OCI-LY3 (cell line): ENCODE results near the gene EGR1.
A peak's percentile ranks its signal among the peaks of the same experiment; 100 is the strongest.

Experiments
- H2AFZ ChIP-seq: fragments of 200-600, 300-600 bp; shearing (Covaris generic); 2 replicates; pipeline ENCODE4 v1.6.0; 2014; ENCODE audit warnings: antibody characterized with exemption, low read depth, low read length
- H3K27ac ChIP-seq: fragments of 200-600, 300-600 bp; sonication (generic); 2 replicates; pipeline ENCODE4 v1.5.1; 2014; ENCODE audit warnings: mild to moderate bottlenecking, low read length, moderate library complexity, mixed read lengths
- H3K27me3 ChIP-seq: fragments of 200-600, 300-600 bp; sonication (generic); 2 replicates; pipeline ENCODE4 v1.6.1; 2014; ENCODE audit warnings: low read depth, low read length, mixed read lengths
- H3K36me3 ChIP-seq: fragments of 200-600, 300-600 bp; sonication (generic); replicated peaks from 2 replicates; pipeline ENCODE3; 2014; ENCODE audit warnings: low read depth, low read length, mixed read lengths
- H3K4me1 ChIP-seq: fragments of 300-600, 200-600 bp; sonication (generic); 2 replicates; pipeline ENCODE4 v1.6.1; 2014; ENCODE audit warnings: low read length, mixed read lengths
- H3K4me2 ChIP-seq: fragments of 200-600, 300-600 bp; sonication (generic); 2 replicates; pipeline ENCODE4 v1.6.1; 2014; ENCODE audit warnings: low read length, mixed read lengths
- H3K4me3 ChIP-seq: fragments of 300-600, 200-600 bp; sonication (generic); 2 replicates; pipeline ENCODE4 v1.5.1; 2014; ENCODE audit warnings: antibody characterized with exemption, mild to moderate bottlenecking, low read length, moderate library complexity
- H3K79me2 ChIP-seq: fragments of 300-600, 200-600 bp; shearing (Covaris generic); 2 replicates; pipeline ENCODE4 v1.6.1; 2014; ENCODE audit warnings: mild to moderate bottlenecking, low read length, mixed read lengths
- H3K9ac ChIP-seq: fragments of 300-600, 200-600 bp; shearing (Covaris generic); 2 replicates; pipeline ENCODE4 v1.6.0; 2014; ENCODE audit warnings: mild to moderate bottlenecking, low read length, moderate library complexity
- H3K9me3 ChIP-seq: fragments of 200-600, 300-600 bp; shearing (Covaris generic); 2 replicates; pipeline ENCODE4 v1.6.1; 2014; ENCODE audit warnings: low read length, mixed read lengths; ENCODE audit not compliant: insufficient read depth
- H4K20me1 ChIP-seq: fragments of 200-600, 300-600 bp; sonication (generic); 2 replicates; pipeline ENCODE4 v1.6.1; 2016; ENCODE audit warnings: low read length, mixed read lengths; ENCODE audit not compliant: insufficient read depth
- CTCF ChIP-seq: fragments of 200-600, 300-600 bp; sonication (generic); IDR thresholded peaks from 2 replicates; pipeline ENCODE4 v1.5.1; 2014; ENCODE audit warnings: antibody characterized with exemption, low read length, low read depth
- EZH2phosphoT487 ChIP-seq: fragments of 200-600 bp; shearing (Covaris generic); IDR thresholded peaks from 2 replicates; pipeline ENCODE4 v1.6.1; 2018; ENCODE audit warnings: antibody characterized with exemption, mixed run types, low read depth

Gene EGR1

GRCh38 chr5:138445547-138446271, 19.6 kb upstream of the EGR1 start:
- no peak for TF ChIP-seq CTCF
- TF ChIP-seq EZH2phosphoT487 = no peak
- Histone ChIP-seq H4K20me1 (no peaks in the 10 kb centered on the region), H3K4me3 (no peak overlapping the region), H3K9ac (no peak overlapping the region), H3K4me1 (0 out of 2 replicates have a peak, but pooled peaks cover 6% of the 10 kb centered on the region), H3K4me2 (no peak overlapping the region), H3K36me3 (no peaks in the 10 kb centered on the region), H2AFZ (no peak overlapping the region), H3K9me3 (no peaks in the 10 kb centered on the region), H3K27ac (no peak overlapping the region), H3K27me3 (no peaks in the 10 kb centered on the region), H3K79me2 (no peaks in the 10 kb centered on the region)

GRCh38 chr5:138448070-138448469, 17.2 kb upstream of the EGR1 start:
- Histone ChIP-seq H3K79me2 (no peaks in the 10 kb centered on the region), H3K27me3 (no peaks in the 10 kb centered on the region), H3K27ac (no peak overlapping the region), H3K4me2 (no peak overlapping the region), H3K9ac (no peak overlapping the region), H3K4me1 (0 out of 2 replicates have a peak, but pooled peaks cover 6% of the 10 kb centered on the region), H3K9me3 (no peaks in the 10 kb centered on the region), H4K20me1 (no peaks in the 10 kb centered on the region), H3K4me3 (no peak overlapping the region), H2AFZ (no peak overlapping the region), H3K36me3 (no peaks in the 10 kb centered on the region)
- no peak for TF ChIP-seq EZH2phosphoT487
- no peak for TF ChIP-seq CTCF

GRCh38 chr5:138448481-138449398, 16.5 kb upstream of the EGR1 start:
- Histone ChIP-seq H2AFZ (no peak overlapping the region), H3K9me3 (no peaks in the 10 kb centered on the region), H4K20me1 (no peaks in the 10 kb centered on the region), H3K27me3 (no peaks in the 10 kb centered on the region), H3K79me2 (no peaks in the 10 kb centered on the region), H3K4me1 (0 out of 2 replicates have a peak, but pooled peaks cover 6% of the 10 kb centered on the region), H3K27ac (no peak overlapping the region), H3K4me2 (peak overlapping the region; percentile 86; the same call in 1 of the 2 replicates), H3K9ac (no peak overlapping the region), H3K4me3 (no peak overlapping the region), H3K36me3 (no peaks in the 10 kb centered on the region)
- no peak for TF ChIP-seq EZH2phosphoT487
- no peak for TF ChIP-seq CTCF
